Stomach (tissue), 9 donors: Measurements from ENCODE around the gene IPO9. TPM values are rescaled to one million over a fixed set of nuclear protein-coding genes. Genes with fewer than 3 reads are reported as not detected.
"Not testable (repeated sequence)": the region's sequence is repeated elsewhere in the genome, so short reads cannot be mapped to it uniquely, and the experiment has no call there.

Experiments
- DNase-seq, 2 donors: peaks; one replicate each; pipeline versions ENCODE4 v3.0.0 to v3.0.0-alpha.2; 2013 to 2019
- H3K27ac ChIP-seq, 5 donors: fragments of 200-600 bp in 4 of 5; sonication (generic) in 4 of 5; one replicate each; pipeline ENCODE4 v1.5.1; 2013 to 2019; ENCODE audit warnings: mild to moderate bottlenecking in 1 of 5, moderate library complexity in 1 of 5
- H3K27me3 ChIP-seq, 3 donors: fragments of 200-600 bp; sonication (generic); one replicate each; pipeline ENCODE4 v1.5.1; 2017 to 2019; ENCODE audit warnings: mixed run types in 1 of 3
- H3K36me3 ChIP-seq, 4 donors: fragments of 200-600 bp; sonication (generic); 1 replicate in 3 of 4; 2 replicates in 1 of 4; pipeline ENCODE4 v1.5.1; 2016 to 2019
- H3K4me1 ChIP-seq, 4 donors: fragments of 200-600 bp; sonication (generic); one replicate each; pipeline ENCODE4 v1.5.1; 2016 to 2019
- H3K4me3 ChIP-seq, 4 donors: fragments of 200-600 bp; sonication (generic) in 3 of 4; one replicate each; pipeline ENCODE4 v1.5.1; 2016 to 2019; ENCODE audit warnings: mild to moderate bottlenecking in 1 of 4
- H3K9me3 ChIP-seq, 4 donors: fragments of 200-600 bp; sonication (generic); one replicate each; pipeline ENCODE4 v1.5.1; 2016 to 2019
- CTCF ChIP-seq, 7 experiments: fragments of 450-650 bp in 4 of 7; fragments of 200-600 bp in 3 of 7; sonication (generic) in 3 of 7; IDR thresholded peaks; one replicate each; pipeline ENCODE4 v1.5.1; 2016 to 2019; ENCODE audit warnings: antibody characterized with exemption in 7 of 7, control low read depth in 2 of 7, mild to moderate bottlenecking in 1 of 7
- EP300 ChIP-seq: sonication (generic); formaldehyde crosslinking; IDR thresholded peaks from one replicate; pipeline ENCODE4 v1.6.1; 2017; ENCODE audit warnings: antibody characterized with exemption
- POLR2A ChIP-seq, 4 donors: fragments of 450-650 bp; IDR thresholded peaks; one replicate each; pipeline ENCODE4 v1.6.1; 2016; ENCODE audit warnings: antibody characterized with exemption in 4 of 4, control low read depth in 2 of 4, mild to moderate bottlenecking in 1 of 4, moderate library complexity in 1 of 4
- POLR2AphosphoS5 ChIP-seq, 3 donors: sonication (generic); formaldehyde crosslinking; IDR thresholded peaks; one replicate each; pipeline ENCODE4 v1.6.1; 2016; ENCODE audit warnings: antibody characterized with exemption in 3 of 3
- WGBS, 5 donors: extraction: QIAGEN DNeasy Blood & Tissue Kit in 3 of 5; methylation state at CpG; one replicate each; pipeline versions ENCODE4 v1.1.5 to v1.1.7; 2013 to 2018; 5-methylcytosine and 5-hydroxymethylcytosine counted together
- intact Hi-C: fragments of 100-400 bp; cut with DNase I; formaldehyde crosslinking; loops from one replicate; pipeline ENCODE4 v1.15.1; 2023; ENCODE audit warnings: low total_unique reads
- polyA plus RNA-seq, 3 donors: library from polyadenylated mRNA; stranded (reverse); fragments of 200-250 nt; gene quantifications; one replicate each; pipeline ENCODE4 v1.2.3, GENCODE V29; 2013
- total RNA-seq, 5 donors: library from RNA; depleted of rRNA; stranded (reverse); fragments of >200 nt; gene quantifications; one replicate each; pipeline versions ENCODE4 v1.1.0 to v1.2.3, GENCODE V29; 2014 to 2016
- donor health status: healthy with polysubstance abuse.
- donor health status: Bipolar disorder and iron deficiency.
- donor health status: healthy.

IPO9 gene
- total and polyA plus RNA-seq, 8 donors = 5.2 to 27.9 (median 12.1) TPM

GRCh38 chr1:201851949-201852348 is 23.0 kb downstream of the IPO9 start:
- no peaks in the 10 kb centered on the region for H3K9me3 ChIP-seq
- no peaks in the 10 kb centered on the region for H3K27me3 ChIP-seq
- 77 to 94% (median 90%) methylated on average over 1 of the region's 1 CpG for WGBS, 5 donors
- no peak overlapping the region for H3K4me3 ChIP-seq
- no peak overlapping the region for H3K27ac ChIP-seq
- H3K4me1 ChIP-seq = peaks cover 0 to 18% (median 12%) of the 10 kb centered on the region in 4 donors
- DNase-seq = no peak
- intact Hi-C loops = no loop called here
- no peak for TF ChIP-seq POLR2A (IDR thresholded peaks at IDR 0.05)
- peaks cover 52 to 95% (median 93%) of the 10 kb centered on the region in 4 donors for H3K36me3 ChIP-seq

- H3K27ac ChIP-seq, H3K4me3 ChIP-seq, DNase-seq, H3K9me3 ChIP-seq, H3K27me3 ChIP-seq, intact Hi-C loops, H3K4me1 ChIP-seq: not testable (repeated sequence)
- peaks cover 78 to 99% (median 97%) of the 10 kb centered on the region in 4 donors for H3K36me3 ChIP-seq
- 88 to 100% (median 98%) methylated on average over 2 of the region's 2 CpGs for WGBS, 5 donors
Observed at GRCh38 chr1:201856722-201857121, 27.8 kb downstream of the IPO9 start.

- TF ChIP-seq POLR2AphosphoS5 (IDR thresholded peaks at IDR 0.05) (no peak), EP300 (no peak), CTCF (IDR thresholded peaks at IDR 0.05) (no peak), POLR2A (IDR thresholded peaks at IDR 0.05) (no peak)
- Histone ChIP-seq H3K27ac (no peak overlapping the region), H3K27me3 (no peaks in the 10 kb centered on the region), H3K36me3 (peaks cover 64 to 99% (median 96%) of the 10 kb centered on the region in 4 donors), H3K4me3 (no peak overlapping the region), H3K4me1 (no peaks in the 10 kb centered on the region), H3K9me3 (no peaks in the 10 kb centered on the region)
- WGBS, 5 donors = 83 to 91% (median 89%) methylated on average over 5 of the region's 5 CpGs
- intact Hi-C loops = no loop called here
- no peak for DNase-seq
Observed at GRCh38 chr1:201859424-201859823, 30.5 kb downstream of the IPO9 start.

- H3K9me3 ChIP-seq = no peaks in the 10 kb centered on the region
- WGBS, 5 donors = 81 to 92% (median 90%) methylated on average over 7 of the region's 7 CpGs
- peaks cover 52 to 99% (median 93%) of the 10 kb centered on the region in 4 donors for H3K36me3 ChIP-seq
Observed at GRCh38 chr1:201861448-201861847, 32.5 kb downstream of the IPO9 start.

GRCh38 chr1:201870397-201870796 is 41.4 kb downstream of the IPO9 start:
- 89 to 96% (median 94%) methylated on average over 7 to 10 of the region's 10 CpGs for WGBS, 5 donors
- Histone ChIP-seq H3K9me3 (no peaks in the 10 kb centered on the region), H3K4me3 (no peak overlapping the region), H3K36me3 (peaks cover 78 to 98% (median 98%) of the 10 kb centered on the region in 4 donors), H3K27me3 (no peaks in the 10 kb centered on the region), H3K27ac (no peak overlapping the region), H3K4me1 (no peaks in the 10 kb centered on the region)
- TF ChIP-seq CTCF (IDR thresholded peaks at IDR 0.05) = no peak
- no peak for TF ChIP-seq POLR2AphosphoS5 (IDR thresholded peaks at IDR 0.05)
- TF ChIP-seq POLR2A (IDR thresholded peaks at IDR 0.05) = no peak
- TF ChIP-seq EP300 = no peak
- DNase-seq = no peak
- intact Hi-C loops = no loop called here

More at GRCh38 chr1:201861448-201861847, 32.5 kb downstream of the IPO9 start:
- no peak for DNase-seq
- TF ChIP-seq EP300 = no peak
- TF ChIP-seq POLR2AphosphoS5 (IDR thresholded peaks at IDR 0.05) = no peak
- TF ChIP-seq POLR2A (IDR thresholded peaks at IDR 0.05) = no peak
- no peak for TF ChIP-seq CTCF (IDR thresholded peaks at IDR 0.05)
- H3K27me3 ChIP-seq = no peaks in the 10 kb centered on the region
- no peak overlapping the region for H3K27ac ChIP-seq
- no peak overlapping the region for H3K4me3 ChIP-seq
- H3K4me1 ChIP-seq = no peaks in the 10 kb centered on the region
- intact Hi-C loops = no loop called here
